Cardiac septum (tissue), 1 donor: ENCODE data around the gene PPP1R1C. TPM values are rescaled to one million over a fixed set of nuclear protein-coding genes. Genes with fewer than 3 reads are reported as not detected.

Experiments
- DNase-seq: peaks from one replicate; pipeline ENCODE4 v3.0.0-alpha.2; 2020; ENCODE audit warnings: low spot score
- intact Hi-C: fragments of 100-400 bp; cut with DNase I; formaldehyde crosslinking; loops from one replicate; pipeline ENCODE4 v1.14.0; 2022
- total RNA-seq: library from RNA; stranded (reverse); fragmentation: NEBNext Ultra II Directional; extraction: Animal tissue kit (Norgen Biotek cat#: 25700); gene quantifications from one replicate; pipeline ENCODE4 v1.2.1, GENCODE V29; 2021
- donor health status: DM: no; HTN: no; CAD: no.

Gene PPP1R1C
- total RNA-seq, 1 donor from 2014 or later = 29.6 TPM

GRCh38 chr2:181962142-181962541, 23.5 kb upstream of the PPP1R1C start:
- DNase-seq = no peak
- intact Hi-C loops = no loop called here

GRCh38 chr2:181970160-181970794, 15.4 kb upstream of the PPP1R1C start:
- no peak for DNase-seq
- intact Hi-C loops = loop anchor here (5.0 kb wide), 1 partner anchor 107 kb away; no protein-coding TSS in a partner anchor

- intact Hi-C loops = loop anchor here (5.0 kb wide), 1 partner anchor 106 kb away; no protein-coding TSS in a partner anchor
- DNase-seq = no peak
Observed at GRCh38 chr2:181971032-181971431, 14.6 kb upstream of the PPP1R1C start.

DNA sequence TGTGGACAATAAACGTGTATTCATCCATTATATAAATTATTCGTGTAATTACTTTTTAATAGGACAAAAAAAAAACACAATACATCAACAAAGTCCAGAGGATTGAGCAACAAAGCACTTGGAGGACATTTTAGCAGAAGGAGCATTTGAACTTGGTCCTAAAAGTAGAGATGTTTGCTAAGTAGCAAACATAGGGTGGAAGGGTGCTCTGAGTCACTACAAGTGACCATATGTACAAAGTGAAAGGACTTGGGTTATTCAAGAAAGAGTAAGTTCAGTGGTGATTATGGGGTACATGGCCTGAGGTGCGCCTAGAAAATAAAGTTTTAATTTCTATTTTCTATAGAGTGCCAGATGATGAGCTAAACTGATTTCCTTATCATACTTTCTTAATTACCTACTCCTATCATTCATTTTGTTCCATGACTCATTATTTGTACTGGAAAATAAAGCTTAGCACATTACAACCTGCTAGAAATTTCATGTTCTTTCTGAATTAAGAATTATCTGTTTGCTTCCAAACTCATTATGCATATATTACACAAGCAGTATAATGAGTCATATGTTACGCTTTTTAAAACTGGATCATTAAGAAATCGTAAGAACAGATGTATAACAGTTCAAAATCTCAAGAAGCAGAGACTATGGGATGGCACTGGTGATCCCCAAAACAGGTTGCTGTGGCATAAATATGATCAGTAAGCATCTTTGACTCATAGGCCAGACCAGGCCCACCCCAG, 13.1 kb upstream of the PPP1R1C start:
- no peak for DNase-seq
- intact Hi-C loops = loop anchor here (5.0 kb wide), 1 partner anchor 105 kb away; no protein-coding TSS in a partner anchor

DNA sequence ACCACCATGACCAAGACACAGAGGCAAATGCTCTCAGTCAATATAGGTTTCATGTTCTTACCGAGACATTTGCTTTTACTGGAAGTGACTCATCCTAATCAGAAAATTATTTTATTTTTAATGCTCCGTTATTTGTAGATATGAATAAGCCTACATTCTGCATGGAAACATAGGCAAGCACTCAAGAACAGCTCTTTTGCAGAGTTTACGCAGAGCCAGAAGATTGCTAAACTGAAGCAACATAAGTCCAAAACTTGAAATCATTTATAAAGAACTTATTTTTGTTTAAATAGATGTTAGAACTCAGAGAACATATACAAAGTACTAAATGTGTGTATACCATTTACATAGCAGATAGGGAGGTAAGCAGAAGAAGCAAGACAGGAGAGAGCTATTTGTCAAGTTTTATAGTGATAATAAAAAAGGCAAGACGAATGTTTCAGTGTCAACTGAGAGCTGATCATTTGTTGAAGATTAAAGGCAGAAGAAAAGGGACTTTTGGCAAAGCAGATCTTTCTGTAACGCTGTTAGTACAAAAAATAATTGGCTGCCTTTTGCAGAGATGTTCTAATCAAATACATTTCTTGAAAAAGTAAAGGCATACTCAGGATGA, 12.4 kb upstream of the PPP1R1C start:
- intact Hi-C loops = loop anchor here (5.0 kb wide), 1 partner anchor 104 kb away; no protein-coding TSS in a partner anchor
- no peak for DNase-seq

GRCh38 chr2:181977661-181978350, 7.8 kb upstream of the PPP1R1C start:
- DNase-seq = no peak
- intact Hi-C loops = no loop called here

GRCh38 chr2:181978351-181979150, 7.1 kb upstream of the PPP1R1C start:
- DNase-seq = no peak
- intact Hi-C loops = no loop called here

DNA sequence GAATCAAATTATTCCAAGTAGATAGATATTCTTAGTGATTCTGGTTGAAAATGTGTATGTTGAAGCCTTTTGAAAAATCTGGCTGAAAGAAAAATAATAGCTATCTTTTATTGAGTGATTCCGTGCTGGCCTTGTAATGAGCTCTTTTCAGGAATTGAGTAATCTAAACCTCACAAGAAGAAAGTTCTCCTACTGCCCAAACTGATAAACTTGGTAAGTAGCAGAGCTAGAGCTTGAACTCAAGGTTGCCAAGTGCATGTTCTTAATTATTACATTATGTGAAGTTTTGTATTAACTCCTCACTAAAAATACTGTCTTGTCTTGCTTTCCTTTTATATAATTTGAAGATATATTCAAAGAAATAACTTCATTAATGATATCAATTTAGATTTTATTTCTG, 1.6 kb upstream of the PPP1R1C start:
- no peak for DNase-seq
- intact Hi-C loops = loop anchor here (10.0 kb wide), 1 partner anchor 671 kb away; no protein-coding TSS in a partner anchor

GRCh38 chr2:181984814-181985631, 630 bp upstream of the PPP1R1C start:
- intact Hi-C loops = loop anchor here (5.0 to 10.0 kb wide), 2 partner anchors 77 to 670 kb away; no protein-coding TSS in a partner anchor
- no peak for DNase-seq

DNA sequence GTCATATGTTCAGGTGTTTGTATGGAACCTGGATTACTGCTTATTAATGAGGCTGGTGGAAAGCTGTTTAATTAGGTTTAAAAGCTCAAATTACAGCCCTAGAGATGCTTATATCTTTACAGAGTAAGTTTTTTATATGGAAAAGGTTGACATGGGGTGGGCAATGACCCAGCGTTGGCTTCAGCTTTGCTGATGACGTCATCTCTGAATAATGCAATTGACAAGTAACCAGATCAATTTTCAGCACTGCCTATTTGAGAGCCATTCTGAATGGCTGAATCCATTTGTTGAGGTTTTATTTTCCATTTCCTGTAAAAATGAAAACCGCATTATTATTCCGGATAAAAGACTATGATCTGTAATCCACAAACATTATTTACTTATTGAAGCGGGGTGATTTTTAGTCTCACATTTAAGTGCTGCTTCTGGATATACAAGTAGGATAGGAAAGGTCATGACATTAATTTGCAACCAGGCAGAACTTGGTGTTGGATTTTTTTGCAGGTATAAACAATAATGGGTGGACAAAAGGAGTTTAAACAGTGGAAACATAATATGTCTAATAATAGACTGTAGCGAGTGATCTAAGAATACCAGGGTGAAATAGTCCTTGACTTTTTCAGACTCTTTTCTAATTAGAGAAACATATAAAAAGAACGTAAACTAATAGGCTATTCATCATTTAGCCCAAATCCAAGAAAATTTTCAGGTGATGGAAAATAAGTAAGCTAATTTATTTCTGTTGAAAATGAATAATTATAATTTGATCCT, 2.7 kb downstream of the PPP1R1C start:
- intact Hi-C loops = loop anchor here (5.0 to 10.0 kb wide), 2 partner anchors 74 to 666 kb away; no protein-coding TSS in a partner anchor
- DNase-seq = no peak

GRCh38 chr2:181989099-181989498, 3.4 kb downstream of the PPP1R1C start:
- no peak for DNase-seq
- intact Hi-C loops = loop anchor here (5.0 to 10.0 kb wide), 2 partner anchors 73 to 666 kb away; no protein-coding TSS in a partner anchor

- DNase-seq = no peak
- intact Hi-C loops = no loop called here
Observed at GRCh38 chr2:181991171-181991885, 5.7 kb downstream of the PPP1R1C start.

DNA sequence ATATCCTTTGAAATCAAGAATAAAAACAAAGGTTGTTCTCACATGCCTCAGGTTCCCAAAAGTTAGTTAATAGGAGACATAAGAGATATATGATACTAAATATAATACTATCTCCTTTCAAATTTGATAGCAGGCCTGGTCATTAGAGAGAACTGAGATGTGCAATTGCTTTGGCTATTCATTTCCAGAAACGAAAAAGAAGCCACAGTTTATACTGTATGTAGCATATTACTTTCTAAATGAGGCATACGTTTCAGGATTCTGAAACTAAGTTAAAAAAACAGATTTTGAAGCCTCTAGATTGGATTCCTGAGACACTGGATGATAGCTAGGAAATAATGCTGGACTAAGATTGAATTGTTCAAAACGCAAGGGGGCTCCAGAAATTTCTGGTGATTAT, 7.1 kb downstream of the PPP1R1C start:
- intact Hi-C loops = no loop called here
- DNase-seq = no peak

DNA sequence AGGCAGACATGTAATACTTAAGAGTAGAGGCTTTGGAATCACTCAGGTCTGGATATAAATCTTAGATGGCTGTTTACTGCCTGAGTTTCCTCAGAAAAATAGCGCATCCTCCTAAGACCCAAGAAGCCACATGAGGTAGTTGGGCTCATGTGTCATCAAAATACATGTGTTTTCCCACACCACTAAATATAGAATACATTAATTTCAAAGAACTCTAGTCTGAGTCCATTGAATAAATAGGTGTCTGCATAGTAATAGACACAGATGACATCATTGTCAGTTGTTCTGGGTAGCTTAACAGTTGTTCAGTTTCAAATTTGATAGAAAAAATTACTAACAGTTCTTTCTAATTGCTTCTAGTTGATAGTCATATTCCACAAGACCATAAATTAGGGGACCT, 9.6 kb downstream of the PPP1R1C start:
- intact Hi-C loops = no loop called here
- DNase-seq = no peak

- intact Hi-C loops = no loop called here
- no peak for DNase-seq
Observed at GRCh38 chr2:181998041-181998835, 12.6 kb downstream of the PPP1R1C start.
